Endothelial cell of umbilical vein (primary cell): ENCODE results near the gene SLC24A3. TPM values are rescaled to one million over a fixed set of nuclear protein-coding genes. Genes with fewer than 3 reads are reported as not detected.

Experiments
- BruUV-seq: library from RNA; stranded (reverse); fragments of 400-500 nt; replicated peaks from 2 replicates; lab custom pipeline; 2021; lab: Mats Ljungman, UMichigan
- CTCF ChIA-PET: fragments of 300-600, 350-600 bp; sonication (Branson Sonifier 250); formaldehyde crosslinking; loops from one replicate; lab custom pipeline; 2021; ENCODE audit warnings: antibody characterized with exemption, inconsistent platforms; lab: Charles Lee
- POLR2A ChIA-PET: fragments of 300-600, 350-600 bp; sonication (Branson Sonifier 250); formaldehyde crosslinking; loops from one replicate; lab custom pipeline; 2021; ENCODE audit warnings: antibody characterized with exemption, inconsistent platforms; lab: Charles Lee
- DNase-seq: peaks from one replicate; pipeline ENCODE4 v3.0.0-alpha.2; 2011; ENCODE audit warnings: low read depth, low spot score
- FAIRE-seq: peaks from 2 replicates; lab custom pipeline; 2011; peaks lifted over from hg19 to GRCh38; lab: Jason Lieb, UNC
- H2AFZ ChIP-seq: 2 replicates; pipeline ENCODE4 v1.6.0; 2012; ENCODE audit warnings: low read depth, low read length, control low read depth, inconsistent platforms
- H3K27ac ChIP-seq: 2 replicates; pipeline ENCODE4 v1.5.1; 2011; ENCODE audit warnings: low read depth, mild to moderate bottlenecking, control low read depth, low read length, moderate library complexity; ENCODE audit not compliant: insufficient read depth
- H3K27me3 ChIP-seq, 2 experiments: 2 replicates each; pipeline versions ENCODE4 v1.6.0 to v1.6.1; 2011; ENCODE audit warnings: low read length in 2 of 2, mixed read lengths in 1 of 2; ENCODE audit not compliant: control insufficient read depth in 2 of 2, insufficient read depth in 2 of 2
- H3K36me3 ChIP-seq, 2 experiments: 2 replicates in 1 of 2; 3 replicates in 1 of 2; pipeline ENCODE4 v1.5.1; 2011; ENCODE audit warnings: low read length in 2 of 2, mild to moderate bottlenecking in 1 of 2, moderate library complexity in 1 of 2; ENCODE audit not compliant: control insufficient read depth in 2 of 2, insufficient read depth in 2 of 2; ENCODE audit errors: extremely low read depth in 1 of 2
- H3K4me1 ChIP-seq: 3 replicates; pipeline ENCODE4 v1.5.1; 2011; ENCODE audit warnings: mild to moderate bottlenecking, low read length; ENCODE audit not compliant: control insufficient read depth, insufficient read depth; ENCODE audit errors: extremely low read depth
- H3K4me2 ChIP-seq: 2 replicates; pipeline ENCODE4 v1.6.1; 2011; ENCODE audit warnings: low read length, control low read depth, mixed read lengths; ENCODE audit not compliant: insufficient read depth
- H3K4me3 ChIP-seq, 3 experiments: fragments of 200-600 bp in 1 of 3; sonication (generic), shearing (Covaris generic) in 1 of 3; replicated peaks in 1 of 3; 2 replicates each; pipeline ENCODE4 v1.5.1; 2011 to 2016; ENCODE audit warnings: control low read depth in 3 of 3, low read length in 3 of 3, mild to moderate bottlenecking in 2 of 3, inconsistent platforms in 1 of 3, low read depth in 1 of 3, moderate library complexity in 1 of 3; ENCODE audit not compliant: insufficient read depth in 1 of 3
- H3K79me2 ChIP-seq: 2 replicates; pipeline ENCODE4 v1.6.0; 2012; ENCODE audit warnings: low read length, inconsistent platforms; ENCODE audit not compliant: control insufficient read depth, insufficient read depth
- H3K9ac ChIP-seq: replicated peaks from 2 replicates; pipeline ENCODE3; 2011; ENCODE audit warnings: low read length, control low read depth; ENCODE audit not compliant: insufficient read depth; ENCODE audit errors: extremely low read depth
- H3K9me1 ChIP-seq: replicated peaks from 3 replicates; pipeline ENCODE4 v1.6.0; 2011; ENCODE audit warnings: mild to moderate bottlenecking, low read length; ENCODE audit not compliant: control insufficient read depth, insufficient read depth; ENCODE audit errors: extremely low read depth
- H3K9me3 ChIP-seq: replicated peaks from 2 replicates; pipeline ENCODE4 v1.5.1; 2012; ENCODE audit warnings: low read length, inconsistent platforms; ENCODE audit not compliant: control insufficient read depth, insufficient read depth
- H4K20me1 ChIP-seq: replicated peaks from 2 replicates; pipeline ENCODE3; 2011; ENCODE audit warnings: mild to moderate bottlenecking, low read length; ENCODE audit not compliant: control insufficient read depth, insufficient read depth; ENCODE audit errors: extremely low read depth
- EZH2 ChIP-seq: IDR thresholded peaks from 2 replicates; pipeline ENCODE4 v1.6.1; 2012; ENCODE audit warnings: borderline replicate concordance, low read depth, mild to moderate bottlenecking, moderate library complexity, low read length, inconsistent platforms; ENCODE audit not compliant: severe bottlenecking
- FOS ChIP-seq: IDR thresholded peaks from 2 replicates; pipeline ENCODE4 v1.6.1; 2011; ENCODE audit warnings: mild to moderate bottlenecking, low read length, moderate library complexity, borderline replicate concordance; ENCODE audit not compliant: insufficient read depth
- GATA2 ChIP-seq: IDR thresholded peaks from 2 replicates; pipeline ENCODE4 v1.7.0; 2011; ENCODE audit warnings: low read depth, mild to moderate bottlenecking, moderate library complexity, mixed read lengths, low read length; ENCODE audit not compliant: insufficient read length, insufficient read depth
- JUN ChIP-seq: IDR thresholded peaks from 2 replicates; pipeline ENCODE4 v1.6.1; 2011; ENCODE audit warnings: borderline replicate concordance, low read depth; ENCODE audit not compliant: insufficient read length, insufficient read depth
- MYC ChIP-seq: IDR thresholded peaks from one replicate; pipeline ENCODE4 v1.6.1; 2011; ENCODE audit warnings: mild to moderate bottlenecking, low read depth, low read length
- POLR2A ChIP-seq: IDR thresholded peaks from 2 replicates; pipeline ENCODE4 v1.6.1; 2012; ENCODE audit warnings: low read depth, mild to moderate bottlenecking, control low read depth, low read length
- POLR2AphosphoS5 ChIP-seq: IDR thresholded peaks from 2 replicates; pipeline ENCODE4 v1.6.1; 2012; ENCODE audit warnings: low read depth, mild to moderate bottlenecking, control low read depth, low read length, moderate library complexity; ENCODE audit not compliant: insufficient read depth
- dilution Hi-C: fragments of 300-500 bp; cut with MboI; formaldehyde crosslinking; loops from one replicate; pipeline ENCODE4 v1.15.0; 2019; ENCODE audit warnings: low sequenced_read_pairs; ENCODE audit not compliant: extremely low pct_ligation_motif_present
- intact Hi-C: fragments of 100-400 bp; cut with micrococcal nuclease; formaldehyde crosslinking; loops from one replicate; pipeline ENCODE4 v1.10.0; 2022
- polyA plus RNA-seq, 4 experiments: library from polyadenylated mRNA; depleted of rRNA in 3 of 4; stranded (reverse) in 3 of 4; unstranded in 1 of 4; fragments of >200 nt; gene quantifications; 2 replicates each; pipeline versions ENCODE4 v1.2.1 to v1.2.3, GENCODE V29; 2011 to 2012; ENCODE audit warnings: missing spikeins in 1 of 4
- total RNA-seq: library from RNA; stranded (reverse); gene quantifications from 2 replicates; pipeline ENCODE4 v1.2.3, GENCODE V29; 2021
- TF ChIP-seq, protein P1 (sequence below): IDR thresholded peaks from 2 replicates; pipeline ENCODE4 v1.6.1; 2011; ENCODE audit not compliant: insufficient read depth, insufficient read length
- TF ChIP-seq, protein P2 (sequence below), 2 donors: IDR thresholded peaks; 1 replicate in 1 of 2; 2 replicates in 1 of 2; pipeline ENCODE4 v1.5.1; 2011; ENCODE audit warnings: low read length in 2 of 2, mild to moderate bottlenecking in 2 of 2, moderate library complexity in 2 of 2, control low read depth in 1 of 2, inconsistent platforms in 1 of 2, low read depth in 1 of 2; ENCODE audit not compliant: insufficient read depth in 1 of 2; ENCODE audit errors: extremely low read depth in 1 of 2

Gene SLC24A3
- total and polyA plus RNA-seq, 2 donors (not counting 3 experiments of a cell fraction or from before 2014, with no cell fraction given): not detected

DNA sequence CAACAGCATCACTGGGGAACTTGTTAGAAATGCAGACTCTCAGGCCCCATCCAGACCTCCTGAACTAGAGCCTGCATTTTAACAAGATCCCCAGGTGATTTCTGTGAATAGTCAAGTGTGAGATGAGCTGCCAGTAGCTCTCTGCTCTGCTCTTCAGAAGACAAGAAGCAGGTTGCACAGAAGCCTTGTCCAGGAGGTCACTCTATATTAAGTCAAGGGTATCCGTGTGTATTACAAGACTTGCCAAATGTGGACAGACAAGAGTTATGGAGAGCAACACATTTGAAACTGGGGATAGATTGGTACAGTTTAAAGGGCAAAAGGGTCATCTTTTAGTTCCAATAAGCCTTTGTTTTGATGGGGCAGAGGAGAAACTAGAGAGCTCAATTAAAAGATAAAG is 522.4 kb downstream of the SLC24A3 start:
- no peaks in the 10 kb centered on the region for H4K20me1 ChIP-seq
- H3K79me2 ChIP-seq: no peaks in the 10 kb centered on the region
- FAIRE-seq: peak; percentile 37
- H3K36me3 ChIP-seq: no peaks in the 10 kb centered on the region
- POLR2A ChIA-PET: no interaction called here
- CTCF ChIA-PET: interaction anchor here (0.9 to 1.6 kb wide), 9 partner anchors 14 to 54 kb away, joined by 3 to 16 read pairs (median 4); no protein-coding TSS in a partner anchor
- peaks cover 2% of the 10 kb centered on the region for H3K9me1 ChIP-seq
- intact Hi-C loops (loop anchor here (1.0 to 2.0 kb wide), 2 partner anchors 23 to 36 kb away; partner anchors contain the start of gene RIN2), dilution Hi-C loops (no loop called here)
- H3K4me2 ChIP-seq: peak overlapping the region; percentile 35
- no TSS peak for BruUV-seq
- H3K27ac ChIP-seq: peak overlapping the region; percentile 53
- H2AFZ ChIP-seq: peak overlapping the region; percentile 16
- no peak overlapping the region for H3K4me3 ChIP-seq
- no peaks in the 10 kb centered on the region for H3K27me3 ChIP-seq
- H3K9ac ChIP-seq: peak overlapping the region; percentile 15
- TF ChIP-seq, protein P1, sequence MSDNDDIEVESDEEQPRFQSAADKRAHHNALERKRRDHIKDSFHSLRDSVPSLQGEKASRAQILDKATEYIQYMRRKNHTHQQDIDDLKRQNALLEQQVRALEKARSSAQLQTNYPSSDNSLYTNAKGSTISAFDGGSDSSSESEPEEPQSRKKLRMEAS: no peak
- TF ChIP-seq JUN (no peak), POLR2A (no peak), FOS (no peak), MYC (no peak), EZH2 (no peak), GATA2 (no peak), POLR2AphosphoS5 (no peak)
- TF ChIP-seq, protein P2, sequence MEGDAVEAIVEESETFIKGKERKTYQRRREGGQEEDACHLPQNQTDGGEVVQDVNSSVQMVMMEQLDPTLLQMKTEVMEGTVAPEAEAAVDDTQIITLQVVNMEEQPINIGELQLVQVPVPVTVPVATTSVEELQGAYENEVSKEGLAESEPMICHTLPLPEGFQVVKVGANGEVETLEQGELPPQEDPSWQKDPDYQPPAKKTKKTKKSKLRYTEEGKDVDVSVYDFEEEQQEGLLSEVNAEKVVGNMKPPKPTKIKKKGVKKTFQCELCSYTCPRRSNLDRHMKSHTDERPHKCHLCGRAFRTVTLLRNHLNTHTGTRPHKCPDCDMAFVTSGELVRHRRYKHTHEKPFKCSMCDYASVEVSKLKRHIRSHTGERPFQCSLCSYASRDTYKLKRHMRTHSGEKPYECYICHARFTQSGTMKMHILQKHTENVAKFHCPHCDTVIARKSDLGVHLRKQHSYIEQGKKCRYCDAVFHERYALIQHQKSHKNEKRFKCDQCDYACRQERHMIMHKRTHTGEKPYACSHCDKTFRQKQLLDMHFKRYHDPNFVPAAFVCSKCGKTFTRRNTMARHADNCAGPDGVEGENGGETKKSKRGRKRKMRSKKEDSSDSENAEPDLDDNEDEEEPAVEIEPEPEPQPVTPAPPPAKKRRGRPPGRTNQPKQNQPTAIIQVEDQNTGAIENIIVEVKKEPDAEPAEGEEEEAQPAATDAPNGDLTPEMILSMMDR (IDR thresholded peaks at IDR 0.05; ENCODE audit: extremely low read depth in 1 of 2, insufficient read depth in 1 of 2, low read depth in 1 of 2, low read length in 2 of 2): no peak
- H3K4me1 ChIP-seq: peaks cover 20% of the 10 kb centered on the region
- DNase-seq: no peak
- H3K9me3 ChIP-seq: no peaks in the 10 kb centered on the region
